HG03196 (cell line): ENCODE results near the gene DDX31.

Experiments used
- ATAC-seq: cut with Tn5 transposase; IDR thresholded peaks from one replicate; pipeline ENCODE4 v1.9.1; 2021; ENCODE audit not compliant: unreplicated experiment

DDX31 gene

DNA sequence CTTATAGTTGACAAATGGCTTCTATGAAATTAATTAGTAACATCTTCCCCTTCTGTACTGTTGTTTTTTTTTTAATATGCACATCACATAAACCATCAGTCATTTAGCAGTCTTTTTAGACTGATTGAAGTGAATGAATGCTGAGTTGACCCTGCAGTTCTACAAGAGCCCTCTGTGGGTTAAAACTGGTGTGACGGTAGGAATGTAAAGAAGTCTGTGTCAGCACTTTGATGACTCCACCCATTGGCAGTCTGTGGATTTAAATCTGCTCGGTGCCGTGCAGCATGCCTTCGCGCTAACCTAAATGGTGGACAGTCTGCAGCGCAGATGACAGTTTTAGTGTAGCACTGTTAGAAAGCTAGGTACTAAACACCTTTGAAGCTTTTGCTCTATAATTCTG is 3.6 kb upstream of the DDX31 start:
- no peak for ATAC-seq

DNA sequence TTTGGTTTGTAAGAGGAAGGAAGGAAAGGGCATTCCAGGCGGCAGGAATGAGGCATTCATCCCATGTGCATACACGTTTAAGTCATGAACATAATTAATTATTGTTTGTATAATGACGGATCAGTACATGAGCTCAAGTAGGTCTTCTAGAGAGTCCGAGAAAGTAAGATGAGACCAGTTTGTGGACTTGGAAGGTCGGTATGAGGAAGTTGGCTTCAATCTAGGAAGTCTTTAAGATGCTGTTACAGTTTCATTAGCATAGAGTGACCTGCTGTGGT is 2.6 kb upstream of the DDX31 start:
- ATAC-seq: no peak

DNA sequence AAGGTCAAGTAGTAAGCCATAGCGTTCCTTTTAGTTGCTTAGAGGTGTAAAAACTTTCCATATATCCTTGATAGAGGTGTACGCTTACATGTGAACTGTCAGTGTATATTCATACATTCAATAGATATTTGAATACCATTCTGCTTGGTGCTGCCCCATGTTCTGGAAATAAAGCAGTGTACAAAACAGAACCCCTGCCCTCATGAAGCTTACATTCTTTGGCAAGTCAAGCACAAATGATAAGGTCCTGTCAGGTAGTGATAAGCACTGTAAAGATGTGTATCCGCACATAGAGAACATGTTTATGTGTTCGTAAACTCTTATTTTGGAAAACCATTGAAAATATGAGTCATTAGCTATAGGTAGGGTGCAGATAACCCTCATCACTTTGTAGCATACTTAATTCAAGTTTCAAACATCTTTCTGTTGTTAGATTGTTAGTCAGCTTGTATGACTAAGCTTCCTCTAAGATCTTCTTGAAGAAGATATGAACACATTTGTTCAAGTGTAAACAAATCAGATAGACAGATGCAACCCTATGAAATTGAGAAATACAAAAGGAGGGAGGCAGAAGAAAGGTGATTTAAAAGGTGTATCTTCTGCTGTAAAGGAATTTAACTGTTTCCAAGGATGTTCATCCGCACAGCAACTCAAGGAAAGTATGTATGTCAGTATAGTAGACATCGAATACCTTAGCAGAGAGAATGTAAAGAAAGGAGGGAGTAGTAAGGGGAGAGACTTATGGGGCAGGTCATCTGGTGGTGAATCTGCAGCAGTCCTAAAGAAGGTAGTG is 2.0 kb upstream of the DDX31 start:
- ATAC-seq: no peak

DNA sequence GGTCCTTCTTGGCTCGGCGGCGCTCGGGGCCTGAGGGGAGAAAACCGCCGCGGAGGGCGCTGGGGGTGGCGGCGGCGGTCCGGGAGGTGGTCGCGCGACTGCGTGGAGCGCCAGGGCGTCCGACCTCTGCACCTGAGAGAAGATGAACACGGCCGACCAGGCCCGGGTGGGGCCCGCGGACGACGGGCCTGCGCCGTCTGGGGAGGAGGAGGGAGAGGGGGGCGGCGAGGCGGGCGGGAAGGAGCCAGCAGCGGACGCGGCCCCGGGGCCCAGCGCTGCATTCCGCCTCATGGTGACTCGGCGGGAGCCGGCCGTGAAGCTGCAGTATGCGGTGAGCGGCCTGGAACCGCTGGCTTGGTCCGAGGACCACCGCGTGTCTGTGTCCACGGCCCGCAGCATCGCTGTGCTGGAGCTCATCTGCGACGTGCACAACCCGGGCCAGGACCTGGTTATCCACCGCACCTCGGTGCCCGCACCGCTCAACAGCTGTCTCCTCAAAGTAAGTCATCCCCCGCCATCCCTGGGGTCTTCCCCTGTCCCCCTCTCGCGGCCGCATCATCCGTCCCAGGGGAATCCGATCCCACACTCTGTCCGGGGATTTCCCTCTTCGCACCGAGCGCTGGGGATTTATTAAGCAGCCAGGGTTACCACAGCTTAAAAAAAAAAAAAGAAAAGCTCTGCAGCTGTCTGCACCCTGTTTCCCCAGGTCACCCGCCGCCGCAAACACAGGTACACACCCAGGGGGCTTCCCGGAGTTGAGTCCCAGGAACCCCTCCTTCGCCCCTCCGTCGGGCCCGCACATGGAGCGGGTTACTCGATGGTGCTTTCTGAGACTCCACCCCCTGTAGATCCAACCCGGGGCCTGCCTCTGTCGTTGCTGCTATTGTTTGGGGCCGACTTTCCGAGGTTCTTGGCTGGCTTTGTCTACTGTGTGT is 941 bp upstream of the DDX31 start, which contains the start of gene GTF3C4:
Gene GTF3C4 (plus strand): TSS at position 8 of the 935 bp plus-strand sequence. CDS start 135 bp downstream, at position 143.
- peak; percentile 24 for ATAC-seq

DNA sequence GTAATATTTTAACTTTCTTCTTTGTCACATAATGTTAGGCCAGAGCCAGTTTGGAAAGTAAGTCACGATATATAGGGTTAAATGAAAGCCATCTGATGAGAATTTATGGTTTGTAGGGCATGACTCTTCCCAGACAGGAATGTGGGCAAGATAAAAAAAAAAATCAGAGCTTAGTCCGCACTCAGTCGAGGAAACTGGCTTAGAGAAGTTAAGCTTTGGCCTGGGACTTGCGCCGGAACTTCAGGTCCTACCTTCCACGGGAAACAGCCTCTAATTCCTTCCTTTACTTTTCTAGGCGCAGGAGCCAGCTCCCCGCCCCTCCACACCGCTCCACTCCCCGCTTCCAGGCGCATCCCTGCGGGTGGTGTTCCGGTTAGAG is 475 bp downstream of the DDX31 start:
- no peak for ATAC-seq

DNA sequence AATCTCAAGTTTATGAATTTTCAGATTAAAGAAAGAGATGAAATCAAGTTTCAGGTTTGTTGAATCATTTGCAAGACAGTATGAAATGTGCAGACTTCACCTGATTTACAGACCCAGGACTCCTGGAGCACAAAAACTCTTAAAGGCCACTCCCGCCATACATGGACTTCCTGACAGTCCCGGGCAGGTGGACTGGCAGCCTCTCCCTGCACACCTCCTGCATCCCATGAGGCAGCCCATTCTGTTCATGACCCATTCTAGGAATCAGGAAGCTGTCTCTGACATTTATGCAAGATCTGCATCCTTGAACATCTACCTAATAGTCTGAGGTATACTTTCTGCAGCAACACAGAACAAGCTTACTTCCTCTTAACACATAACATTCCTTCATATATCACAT is 5.9 kb downstream of the DDX31 start:
- no peak for ATAC-seq

DNA sequence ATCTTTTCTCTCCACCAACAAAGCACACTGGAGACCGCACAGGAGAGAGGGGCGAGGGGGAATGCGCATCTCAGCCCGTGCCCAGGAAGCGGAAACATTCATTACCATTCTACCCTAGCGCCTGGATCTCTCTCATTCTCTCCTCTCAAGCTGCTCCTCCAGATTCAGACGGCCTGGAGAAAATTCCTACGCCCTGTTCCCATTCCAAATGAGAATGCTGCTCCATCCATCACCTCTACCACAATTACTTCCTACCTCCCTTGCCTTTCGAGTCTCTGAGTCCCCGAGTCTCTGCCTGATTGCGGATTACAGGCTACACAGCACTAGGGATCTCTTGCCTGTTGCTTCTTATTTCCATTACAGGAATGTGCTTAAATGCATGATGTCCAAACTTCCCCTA is 6.7 kb downstream of the DDX31 start:
- no peak for ATAC-seq

DNA sequence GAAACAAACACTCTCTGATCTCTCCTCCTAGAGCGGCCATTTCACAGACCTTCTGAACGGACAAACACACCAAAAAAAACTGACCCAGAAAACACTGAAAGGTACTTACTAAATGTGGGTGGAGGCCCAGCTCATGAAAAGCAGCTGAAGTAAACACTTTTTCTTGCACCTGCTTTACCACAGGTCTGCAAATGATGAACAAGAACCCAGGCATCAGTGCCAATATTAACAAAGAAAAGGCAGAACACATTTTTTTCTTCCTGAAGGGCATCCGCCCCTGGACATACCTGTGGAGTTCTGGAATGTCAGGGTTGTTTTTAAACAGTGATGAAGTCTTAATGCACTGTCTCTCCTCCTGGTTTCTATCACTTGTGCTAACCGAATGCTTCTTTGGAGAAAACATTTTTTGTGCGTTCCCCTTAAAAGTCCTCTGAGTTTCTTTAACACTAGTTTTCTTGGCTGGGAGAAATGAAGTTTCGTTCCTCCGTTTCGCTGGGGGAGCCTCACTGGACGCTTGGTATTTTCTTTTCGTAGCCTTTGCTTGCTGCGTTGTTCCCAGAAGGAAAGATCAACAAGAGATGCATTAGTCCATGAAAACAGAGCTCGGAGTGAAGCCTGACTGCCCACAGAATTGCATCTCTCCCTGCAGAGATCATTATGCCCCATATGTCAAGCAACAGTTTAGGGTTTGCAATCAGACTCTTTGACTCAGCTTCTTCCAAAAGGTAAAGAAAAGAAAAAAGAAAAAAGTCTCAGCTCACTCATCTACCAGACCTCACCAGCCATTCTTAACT is 7.4 kb downstream of the DDX31 start:
- no peak for ATAC-seq

DNA sequence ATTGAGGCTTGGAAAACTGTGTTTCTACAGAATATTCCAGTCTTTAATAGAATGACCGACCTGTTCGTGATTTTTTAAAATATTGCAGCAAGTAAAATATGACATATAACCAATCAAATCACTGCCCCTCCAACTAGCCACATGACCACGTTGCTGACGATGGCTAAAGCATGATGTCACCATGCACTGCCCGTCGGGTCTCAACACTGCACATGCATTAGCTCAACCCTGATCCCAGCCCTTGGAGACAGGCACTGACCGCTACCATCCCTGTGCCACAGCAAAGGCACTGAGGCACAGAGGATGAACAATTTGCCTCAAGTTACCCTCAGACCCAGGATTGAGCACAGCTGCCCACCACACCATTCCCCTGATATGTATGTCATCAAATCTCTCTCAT is 13.5 kb downstream of the DDX31 start:
- no peak for ATAC-seq

DNA sequence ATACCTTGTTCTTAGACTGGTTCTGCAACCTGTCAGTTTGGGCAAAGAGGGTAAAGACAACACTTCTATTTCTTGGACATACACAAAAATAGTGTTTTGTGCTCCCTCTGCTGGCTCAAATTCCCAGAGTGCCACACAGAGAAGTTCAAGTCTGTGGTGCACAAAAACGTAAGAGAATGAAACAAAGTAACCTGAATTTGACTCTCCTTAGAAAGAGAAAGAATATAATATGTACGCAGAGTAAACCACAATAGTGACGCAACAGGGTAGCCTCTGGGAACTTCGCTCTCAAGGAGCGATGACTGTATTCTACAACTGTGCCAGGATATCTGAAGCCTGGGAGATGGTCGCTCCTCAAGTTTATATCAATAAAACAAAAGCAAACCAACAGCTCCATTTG is 18.5 kb downstream of the DDX31 start:
- no peak for ATAC-seq

DNA sequence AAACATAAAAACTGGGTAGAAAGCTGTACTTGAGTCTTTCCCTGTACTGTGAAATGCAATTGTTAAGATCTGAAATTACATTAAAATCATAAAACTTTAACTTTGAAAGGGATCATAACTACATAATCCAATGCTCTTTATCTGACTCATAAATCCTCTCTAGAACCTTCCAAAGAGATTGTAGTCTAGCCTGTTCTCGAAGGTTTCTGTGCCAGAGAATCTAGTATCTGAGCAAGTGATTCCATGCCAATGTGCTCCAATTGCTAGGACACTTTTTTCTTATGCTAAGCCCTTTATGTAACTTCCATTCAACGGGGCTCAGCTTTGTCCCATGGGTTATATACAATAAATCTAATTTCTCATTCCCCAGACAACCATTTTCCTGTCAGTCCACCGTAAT is 21.1 kb downstream of the DDX31 start:
- no peak for ATAC-seq

DNA sequence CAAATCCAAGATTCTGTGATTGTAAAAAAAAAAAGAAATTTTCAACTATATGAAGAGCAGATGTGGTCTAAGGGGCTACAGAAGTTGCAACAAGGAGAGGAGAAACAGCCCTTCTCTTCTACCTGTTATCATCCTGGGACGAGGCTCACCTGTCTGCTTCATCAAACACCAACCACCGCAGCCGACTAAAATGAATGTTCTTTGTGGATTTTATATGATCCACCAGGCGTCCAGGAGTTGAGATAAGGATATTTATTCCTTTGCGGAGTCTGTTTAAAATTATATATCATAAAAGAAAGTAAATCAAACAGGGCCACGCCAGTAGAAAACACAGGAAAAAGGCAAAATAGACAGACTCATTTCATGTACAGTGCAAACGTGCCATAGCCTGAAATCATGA is 21.5 kb downstream of the DDX31 start:
- no peak for ATAC-seq

DNA sequence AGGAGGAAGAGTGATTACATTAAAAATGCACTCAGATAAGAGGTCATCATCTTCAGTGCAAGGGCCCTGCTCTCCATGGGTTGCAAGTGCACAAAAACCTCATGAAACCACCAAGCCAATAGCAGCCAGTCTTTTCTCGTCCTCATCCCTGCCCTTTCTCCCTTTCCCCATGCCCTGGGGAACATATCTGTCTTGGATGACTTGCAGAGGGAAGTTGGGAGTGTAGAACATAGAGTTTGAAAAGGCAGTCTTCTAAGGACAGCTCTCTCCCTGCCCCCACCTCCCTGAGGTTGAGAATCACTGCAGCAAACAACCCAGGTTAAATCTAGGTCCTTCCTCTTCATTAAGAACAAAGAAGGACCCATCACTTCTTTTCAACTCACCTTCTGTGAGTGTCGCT is 22.0 kb downstream of the DDX31 start:
- no peak for ATAC-seq

DNA sequence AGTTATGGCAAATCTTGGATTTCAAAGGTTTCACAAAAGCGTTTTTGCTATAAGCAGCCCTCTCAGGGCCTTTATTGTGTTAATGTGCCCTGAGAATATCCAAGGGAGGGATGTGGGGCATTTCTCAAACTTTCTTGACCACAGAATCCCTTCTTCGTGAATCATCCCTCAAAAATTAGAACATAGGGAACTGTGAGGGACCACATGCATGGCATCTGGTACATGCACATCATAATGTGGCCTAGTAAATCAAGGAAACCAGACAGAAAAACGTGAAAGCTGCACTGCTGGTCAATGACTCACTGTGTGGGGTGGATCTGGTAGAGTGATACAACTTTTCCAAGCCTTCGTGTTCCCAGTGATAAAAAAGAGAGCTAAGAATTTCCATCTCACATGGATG is 22.4 kb downstream of the DDX31 start:
- no peak for ATAC-seq

DNA sequence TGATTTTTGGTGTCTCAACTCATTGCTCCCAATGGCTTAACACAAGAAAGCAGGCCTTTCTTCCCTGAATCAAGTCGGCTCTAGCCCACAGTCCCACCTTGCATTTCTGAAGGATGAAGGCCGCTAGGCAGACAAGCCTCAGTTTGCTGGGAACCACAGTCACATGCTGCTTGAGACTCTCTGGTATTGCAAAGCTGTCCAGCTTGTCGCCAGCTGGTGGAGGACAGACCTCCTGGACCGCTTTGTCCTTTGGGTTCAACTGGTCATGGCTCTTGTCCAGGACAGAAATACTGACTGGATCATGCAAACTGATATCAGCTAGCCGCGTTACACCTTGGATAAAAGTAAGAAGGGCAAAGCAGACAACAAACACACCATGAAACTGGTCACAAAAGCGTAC is 23.1 kb downstream of the DDX31 start:
- ATAC-seq: no peak

DNA sequence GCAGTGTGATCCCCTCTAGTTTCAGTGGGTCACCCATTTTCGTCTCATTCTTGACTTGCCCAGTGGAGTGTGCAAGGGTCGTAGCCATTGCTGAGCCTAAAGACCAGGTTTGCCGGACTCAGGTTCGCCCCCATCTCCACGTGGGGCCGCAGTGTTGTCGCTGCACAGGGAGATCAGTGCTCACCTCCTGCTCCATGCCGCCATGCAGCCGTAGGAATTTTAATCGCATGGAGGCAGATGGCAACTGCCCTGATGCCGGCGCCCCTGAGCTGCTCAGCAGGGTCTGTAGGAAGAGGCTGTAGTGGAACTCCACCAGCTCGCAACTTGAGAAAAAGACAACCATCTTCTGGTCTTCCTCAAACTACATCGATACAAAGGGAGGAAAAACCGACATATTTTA is 24.1 kb downstream of the DDX31 start:
- no peak for ATAC-seq

DNA sequence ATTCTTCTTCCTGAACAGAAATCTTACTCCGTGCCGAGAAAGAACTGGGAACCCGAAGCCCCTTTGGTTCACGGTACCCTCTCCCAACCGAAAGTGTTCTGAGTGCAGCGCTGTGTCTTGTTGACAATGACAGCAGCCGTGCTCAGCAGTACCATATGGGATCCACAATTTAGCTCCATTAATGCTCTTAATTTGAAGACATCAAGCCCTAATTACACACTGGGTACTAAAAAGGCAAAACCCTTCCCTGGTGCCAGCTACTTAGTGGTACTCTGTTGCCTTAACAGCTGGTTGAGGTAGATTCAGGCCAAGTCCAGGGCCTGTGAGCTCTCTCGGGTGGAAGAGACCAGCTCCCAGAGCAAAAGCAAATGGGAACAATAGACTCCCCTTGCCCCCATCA is 24.5 kb downstream of the DDX31 start:
- no peak for ATAC-seq

DNA sequence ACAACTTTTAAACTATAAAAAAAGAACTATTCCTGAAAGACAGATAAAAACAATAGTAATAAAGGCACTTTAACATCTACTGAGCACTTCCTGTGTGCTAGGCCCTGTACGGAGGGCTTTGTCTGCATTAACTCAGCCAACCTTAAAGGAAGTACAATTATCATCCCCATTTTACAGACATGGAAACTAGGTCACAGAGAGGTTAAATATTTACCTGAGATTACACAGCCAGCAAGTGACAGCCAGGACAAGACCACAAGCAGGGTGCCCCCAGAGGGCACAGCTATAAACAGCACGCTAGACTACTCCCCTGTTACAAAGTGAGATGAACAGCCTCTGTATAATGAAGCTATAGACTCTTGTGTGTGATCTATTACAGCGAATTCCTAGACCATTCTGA is 25.5 kb downstream of the DDX31 start:
- ATAC-seq: no peak

DNA sequence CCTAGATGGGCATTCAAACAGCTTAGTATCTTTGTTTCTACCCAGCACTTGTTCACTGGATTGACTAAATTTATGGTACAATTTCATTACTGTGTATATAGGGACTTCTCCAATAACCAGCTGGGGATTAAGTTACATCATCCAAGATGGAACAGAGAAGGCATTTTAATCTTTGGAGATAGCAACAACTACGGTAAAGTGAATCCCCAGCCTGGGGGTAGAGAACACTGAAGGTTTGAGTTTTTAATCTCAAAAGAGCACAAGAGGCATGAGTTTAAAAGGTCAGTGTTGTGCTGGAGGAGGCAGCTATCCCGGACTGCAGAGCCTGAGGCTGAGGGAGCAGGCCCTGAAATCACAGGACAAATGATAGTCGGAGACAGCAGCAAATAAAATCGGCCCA is 28.6 kb downstream of the DDX31 start:
- no peak for ATAC-seq

DNA sequence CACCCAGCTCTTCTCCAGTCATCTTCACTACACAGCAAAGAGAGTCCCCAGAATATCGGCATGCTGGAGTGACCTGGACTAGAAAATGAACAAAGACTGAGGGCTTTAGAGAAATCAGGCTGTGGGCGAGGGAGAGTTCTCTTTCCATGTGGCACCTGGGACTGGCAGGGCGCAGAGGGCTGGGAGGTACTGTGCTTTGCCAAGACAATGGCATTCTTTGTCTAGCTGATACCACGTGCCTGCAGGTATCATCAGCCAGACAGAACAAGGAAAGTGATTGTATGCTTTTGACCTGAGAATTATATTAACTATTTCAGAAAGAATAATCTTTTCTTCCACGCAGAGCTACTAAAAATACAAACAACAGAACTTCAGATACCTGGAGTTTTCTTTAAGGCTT is 30.5 kb downstream of the DDX31 start:
- no peak for ATAC-seq

DNA sequence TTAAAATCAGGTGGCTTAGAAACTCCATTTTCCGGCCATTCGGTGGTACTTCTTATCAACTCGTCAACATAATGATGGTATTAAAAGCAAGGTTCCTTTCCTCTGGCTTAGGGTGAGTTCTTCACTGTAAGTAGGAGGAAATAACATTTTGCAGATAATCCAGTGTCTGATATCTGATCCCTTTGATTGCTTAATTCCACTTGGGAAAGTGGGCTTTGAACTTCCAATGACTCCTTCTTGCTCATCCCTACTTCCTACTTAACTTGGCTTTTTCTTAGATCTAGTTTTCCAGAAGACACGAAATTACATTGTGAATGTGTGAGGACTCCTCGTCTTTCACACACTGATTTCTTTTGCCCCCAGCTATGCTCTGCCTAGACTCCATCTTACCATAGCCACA is 31.5 kb downstream of the DDX31 start:
- no peak for ATAC-seq

DNA sequence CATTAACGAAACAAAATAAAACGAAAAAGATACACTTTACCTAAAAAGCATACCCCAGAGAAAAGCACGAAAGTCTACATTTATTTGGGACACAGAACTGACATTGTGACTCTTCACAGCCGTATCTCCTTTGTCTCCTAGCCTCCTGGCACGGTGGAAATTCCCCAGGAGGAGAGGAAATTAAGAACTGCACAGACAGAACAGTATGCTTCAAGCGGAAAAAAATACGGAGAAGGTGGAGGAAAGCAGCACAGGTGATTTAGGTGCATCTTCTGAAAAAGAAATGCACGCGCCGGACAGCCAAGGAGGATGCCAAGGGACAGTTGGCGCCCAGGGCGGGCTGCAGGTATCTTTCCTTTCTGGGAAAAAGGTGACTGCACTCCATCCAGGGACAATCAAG is 32.0 kb downstream of the DDX31 start:
- no peak for ATAC-seq
